ENCODE results near the gene DYNLT2. TPM values are rescaled to one million over a fixed set of nuclear protein-coding genes. Genes with fewer than 3 reads are reported as not detected.

DYNLT2 gene
- total and polyA plus RNA-seq, 2 of the 13 experiments (the other 11 are each of a cell fraction or from before 2014, with no cell fraction given): 2.1 to 4.3 TPM

- TF ChIP-seq ZNF142 (CRISPR knock-in tag; IDR thresholded peaks at IDR 0.05) (no peak), NFYB (CRISPR knock-in tag; IDR thresholded peaks at IDR 0.05) (no peak), ZNF777 (CRISPR knock-in tag; IDR thresholded peaks at IDR 0.05) (no peak), ZNF260 (CRISPR knock-in tag; IDR thresholded peaks at IDR 0.05; ENCODE audit: borderline replicate concordance, low read depth) (no peak), ZNF629 (CRISPR knock-in tag; conservative IDR thresholded peaks at IDR 0.05) (no peak), DMTF1 (CRISPR knock-in tag; IDR thresholded peaks at IDR 0.05) (no peak), ZSCAN21 (CRISPR knock-in tag; IDR thresholded peaks at IDR 0.05; ENCODE audit: borderline replicate concordance) (no peak), PCBP2 (optimal IDR thresholded peaks at IDR 0.05; ENCODE audit: low read depth, low read length, poor library complexity, severe bottlenecking) (no peak), ZNF207 (IDR thresholded peaks at IDR 0.05; ENCODE audit: borderline replicate concordance) (no peak), ZNF281 (CRISPR knock-in tag; IDR thresholded peaks at IDR 0.05; ENCODE audit: borderline replicate concordance) (no peak), HNF1A (IDR thresholded peaks at IDR 0.05; ENCODE audit: low read depth) (no peak), HNF1A (CRISPR knock-in tag; IDR thresholded peaks at IDR 0.05; ENCODE audit: borderline replicate concordance) (no peak)
Measured at GRCh38 chr6:169722362-169723199, 28.8 kb downstream of the DYNLT2 start (continued).

All from HepG2 (cell line).